ENCODE results near the gene MEP1A. TPM values are rescaled to one million over a fixed set of nuclear protein-coding genes. Genes with fewer than 3 reads are reported as not detected.
"Not testable (repeated sequence)": the region's sequence is repeated elsewhere in the genome, so short reads cannot be mapped to it uniquely, and the experiment has no call there.

MEP1A gene, protein sequence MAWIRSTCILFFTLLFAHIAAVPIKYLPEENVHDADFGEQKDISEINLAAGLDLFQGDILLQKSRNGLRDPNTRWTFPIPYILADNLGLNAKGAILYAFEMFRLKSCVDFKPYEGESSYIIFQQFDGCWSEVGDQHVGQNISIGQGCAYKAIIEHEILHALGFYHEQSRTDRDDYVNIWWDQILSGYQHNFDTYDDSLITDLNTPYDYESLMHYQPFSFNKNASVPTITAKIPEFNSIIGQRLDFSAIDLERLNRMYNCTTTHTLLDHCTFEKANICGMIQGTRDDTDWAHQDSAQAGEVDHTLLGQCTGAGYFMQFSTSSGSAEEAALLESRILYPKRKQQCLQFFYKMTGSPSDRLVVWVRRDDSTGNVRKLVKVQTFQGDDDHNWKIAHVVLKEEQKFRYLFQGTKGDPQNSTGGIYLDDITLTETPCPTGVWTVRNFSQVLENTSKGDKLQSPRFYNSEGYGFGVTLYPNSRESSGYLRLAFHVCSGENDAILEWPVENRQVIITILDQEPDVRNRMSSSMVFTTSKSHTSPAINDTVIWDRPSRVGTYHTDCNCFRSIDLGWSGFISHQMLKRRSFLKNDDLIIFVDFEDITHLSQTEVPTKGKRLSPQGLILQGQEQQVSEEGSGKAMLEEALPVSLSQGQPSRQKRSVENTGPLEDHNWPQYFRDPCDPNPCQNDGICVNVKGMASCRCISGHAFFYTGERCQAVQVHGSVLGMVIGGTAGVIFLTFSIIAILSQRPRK
- total RNA-seq (2014; rRNA removed; shearing (Covaris generic)): not detected in 2 replicates
- polyA plus RNA-seq (2015; cell fraction: cytosol; rRNA removed): not detected in 2 replicates
- not detected in 2 replicates for polyA plus RNA-seq (2015; cell fraction: nucleus; rRNA removed)

DNA sequence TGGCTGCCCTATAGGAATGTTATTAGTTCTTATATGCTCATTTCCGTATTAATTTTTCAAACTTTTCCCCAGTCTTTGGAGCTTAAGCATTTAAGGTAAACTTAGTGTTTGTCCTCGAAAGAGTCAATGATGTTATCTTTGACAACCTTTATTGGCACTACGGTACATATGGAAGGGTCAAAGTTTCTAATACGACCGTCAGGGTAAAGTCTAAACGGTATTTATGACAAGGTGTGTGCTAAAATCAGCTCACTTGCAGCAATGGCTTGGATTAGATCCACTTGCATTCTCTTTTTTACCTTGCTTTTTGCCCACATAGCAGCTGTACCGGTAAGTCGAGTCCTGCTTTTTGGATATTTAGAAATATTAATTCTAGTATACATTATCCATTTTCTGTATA is at the start of gene MEP1A:
TSS of gene MEP1A (plus strand) at position 252 of the 400 bp plus-strand sequence. CDS start at position 262, 10 bp downstream.
- DNase-seq (ENCODE audit: low read depth): no peak

DNA sequence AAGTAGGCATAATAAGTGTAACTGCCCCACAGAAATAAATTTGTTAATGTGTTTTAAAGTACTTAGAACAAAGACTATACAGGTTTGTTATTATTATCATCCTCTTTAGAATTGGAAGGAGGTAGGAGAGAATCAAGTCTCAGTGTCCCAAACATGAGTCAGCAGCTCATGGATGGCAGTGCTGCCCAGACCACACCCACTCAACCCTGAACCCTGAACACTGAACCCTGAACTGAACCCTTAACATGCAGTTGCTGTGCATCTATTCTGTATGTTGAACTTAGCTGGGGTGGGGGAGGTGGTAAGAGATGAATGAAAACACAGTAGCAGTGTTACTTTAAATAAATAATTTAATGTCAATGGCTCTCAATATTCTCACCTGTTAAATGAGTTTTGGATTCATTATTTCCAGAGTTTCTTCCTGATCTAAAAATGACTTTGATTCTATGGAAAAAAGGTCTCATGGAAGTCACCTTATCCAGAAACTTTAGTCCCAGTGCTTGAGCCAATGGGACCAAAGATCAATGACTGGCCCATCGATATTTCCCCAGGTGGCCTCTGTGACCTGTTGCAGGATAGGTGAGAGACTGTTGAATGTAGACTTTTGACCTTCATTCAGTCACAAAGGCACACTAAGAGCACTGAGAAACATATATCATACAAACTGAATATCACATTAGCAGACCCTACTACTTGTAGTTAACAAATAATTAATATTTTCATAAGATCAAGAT is 49.6 kb upstream of the MEP1A start:
- DNase-seq (ENCODE audit: low read depth): no peak

DNA sequence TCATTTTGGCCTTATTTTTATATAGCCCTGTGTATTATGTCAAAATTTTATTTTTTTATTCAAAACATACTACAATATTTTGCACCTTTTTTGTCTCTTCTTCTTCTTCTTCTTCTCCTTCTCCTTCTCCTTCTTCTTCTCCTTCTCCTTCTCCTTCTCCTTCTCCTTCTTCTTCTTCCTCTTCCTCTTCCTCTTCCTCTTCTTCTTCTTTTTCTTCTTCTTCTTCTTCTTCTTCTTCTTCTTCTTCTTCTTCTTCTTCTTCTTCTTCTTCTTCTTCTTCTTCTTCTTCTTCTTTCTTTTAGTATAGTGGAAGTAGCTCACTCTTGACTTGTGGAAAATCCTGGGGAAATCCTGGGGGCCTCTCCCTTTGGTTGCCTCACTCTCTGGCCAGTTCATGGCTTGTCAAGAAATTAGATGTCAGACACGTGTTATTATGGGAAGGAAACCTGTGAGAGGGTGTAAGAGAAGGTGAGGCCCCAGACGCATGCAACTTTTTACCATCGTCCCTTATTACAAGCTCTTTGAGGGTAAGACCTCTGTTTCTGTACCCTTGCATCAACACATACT is 48.9 kb upstream of the MEP1A start:
- DNase-seq (ENCODE audit: low read depth): not testable (repeated sequence)

DNA sequence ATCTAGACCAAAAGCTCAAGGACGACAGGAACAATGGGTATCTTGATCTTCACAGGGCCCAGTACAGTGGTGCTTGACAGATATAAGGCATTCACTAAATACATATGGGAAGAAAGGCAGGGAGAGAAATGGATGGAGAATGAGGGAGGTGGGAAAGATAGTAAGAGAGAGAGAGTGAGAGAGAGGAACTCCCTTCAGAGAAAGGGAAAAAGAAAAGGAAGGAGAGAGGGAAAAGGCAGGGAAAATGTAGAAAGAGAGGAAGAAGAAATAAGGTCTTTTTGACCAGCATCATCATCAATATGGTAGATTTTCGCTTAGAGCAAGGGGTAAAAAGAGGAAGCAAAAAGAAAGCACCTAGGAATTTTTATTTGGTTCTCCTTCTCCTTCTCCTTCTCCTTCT is 47.2 kb upstream of the MEP1A start:
- no peak for DNase-seq (ENCODE audit: low read depth)

DNA sequence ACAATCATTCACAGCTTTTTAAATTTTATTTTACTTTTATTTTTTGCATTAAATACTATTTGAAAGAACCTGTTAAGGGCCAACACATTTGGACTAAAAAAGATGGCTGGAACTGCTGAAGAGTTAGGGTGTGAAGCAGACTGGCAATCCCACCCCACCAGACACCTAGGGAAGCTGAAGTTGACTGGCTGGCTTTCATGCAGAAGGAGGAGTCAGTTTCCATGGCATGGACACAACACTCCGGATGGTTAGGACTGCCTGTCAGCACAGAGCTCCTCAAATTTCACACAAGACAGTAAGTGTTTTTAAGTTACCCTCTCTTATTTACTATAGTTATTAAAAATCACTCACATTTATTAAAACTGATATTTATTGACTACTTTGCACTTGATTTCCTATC is 46.5 kb upstream of the MEP1A start, which contains the start of gene ANKRD66:
TSS of gene ANKRD66 (plus strand) at position 238 of the 400 bp plus-strand sequence. CDS start 5,016 bp downstream, outside the sequence.
- no peak for DNase-seq (ENCODE audit: low read depth)

DNA sequence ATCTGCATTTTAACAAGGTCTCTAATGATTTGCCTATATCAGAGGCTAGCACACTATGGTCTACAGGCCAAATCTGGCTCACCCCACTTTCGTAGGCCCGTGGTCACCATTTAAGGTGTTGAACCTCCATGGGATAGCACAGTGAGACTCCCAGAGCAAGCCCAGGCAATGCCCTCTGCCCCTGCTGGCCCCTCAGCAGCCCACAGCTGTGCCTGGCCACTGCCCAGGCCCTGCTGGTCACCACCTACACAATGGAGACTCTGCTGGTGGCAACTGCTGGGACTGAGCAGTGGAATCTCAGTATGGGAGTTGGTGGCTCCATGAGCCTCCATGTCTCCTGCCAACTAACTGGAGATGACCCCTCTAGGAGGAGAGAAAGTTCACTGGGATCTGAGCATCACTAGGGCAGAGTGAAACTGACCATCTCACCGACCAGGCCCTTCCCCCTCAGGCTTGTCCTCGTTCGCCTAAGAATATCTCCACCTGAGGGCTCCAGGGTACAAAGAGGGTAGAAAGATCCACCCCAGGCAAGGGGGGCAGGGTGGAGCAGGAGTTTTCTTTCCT is 44.2 kb upstream of the MEP1A start:
- no peak for DNase-seq (ENCODE audit: low read depth)

DNA sequence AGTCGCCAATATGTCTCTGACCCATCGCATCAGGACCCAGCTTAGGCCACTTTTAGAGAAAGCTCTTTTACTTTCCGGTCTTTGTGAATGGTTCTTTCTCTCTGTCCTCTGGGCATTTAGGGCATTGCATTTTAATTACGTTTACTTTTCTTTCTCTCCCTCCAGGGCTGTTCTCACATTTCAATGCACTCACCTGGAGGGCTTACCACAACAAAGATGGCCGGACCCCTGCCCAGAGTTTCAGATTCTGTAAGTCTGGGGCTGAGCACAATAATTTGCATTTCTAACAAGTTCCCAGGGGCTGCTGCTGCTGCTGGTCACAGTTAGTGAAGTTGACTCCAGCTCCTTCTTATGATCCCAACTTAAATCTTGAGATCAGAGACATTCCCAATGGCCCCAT is 43.5 kb upstream of the MEP1A start:
- DNase-seq (ENCODE audit: low read depth): no peak

DNA sequence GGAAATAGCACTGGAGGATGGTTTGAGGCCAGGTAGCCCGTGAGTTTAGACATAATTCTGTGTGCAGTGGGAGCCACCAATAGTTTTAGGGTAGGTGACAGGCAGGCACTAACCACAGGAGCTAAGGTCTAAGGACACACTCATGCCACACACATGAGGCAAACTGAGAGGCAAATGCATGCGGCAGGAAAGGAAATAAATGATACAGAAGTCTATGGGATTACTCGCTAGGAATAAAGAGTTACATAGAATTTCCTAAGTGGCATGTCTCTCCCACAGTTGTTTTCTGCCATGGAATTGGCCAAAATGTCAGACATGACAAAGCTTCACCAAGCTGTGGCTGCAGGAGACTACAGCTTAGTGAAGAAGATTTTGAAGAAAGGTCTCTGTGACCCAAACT is 41.5 kb upstream of the MEP1A start:
- no peak for DNase-seq (ENCODE audit: low read depth)

DNA sequence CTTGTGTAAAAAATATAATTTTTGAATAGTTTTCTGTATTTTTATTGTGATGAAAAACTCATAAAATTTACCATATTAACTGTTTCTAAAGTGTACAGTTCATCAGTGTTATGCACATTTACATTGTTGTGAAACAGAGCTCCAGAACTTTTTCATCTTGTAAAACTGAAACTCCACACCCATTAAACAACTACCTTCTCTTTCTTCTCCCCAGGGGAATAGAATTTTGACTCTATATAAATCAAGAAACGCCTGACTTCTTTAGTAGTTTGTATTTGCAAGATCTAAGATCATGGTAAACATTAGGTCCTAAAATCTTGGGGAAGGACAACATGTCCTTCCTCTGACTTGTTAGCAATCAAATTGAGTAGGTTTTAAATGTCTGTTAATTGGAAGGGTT is 37.3 kb upstream of the MEP1A start:
- no peak for DNase-seq (ENCODE audit: low read depth)

DNA sequence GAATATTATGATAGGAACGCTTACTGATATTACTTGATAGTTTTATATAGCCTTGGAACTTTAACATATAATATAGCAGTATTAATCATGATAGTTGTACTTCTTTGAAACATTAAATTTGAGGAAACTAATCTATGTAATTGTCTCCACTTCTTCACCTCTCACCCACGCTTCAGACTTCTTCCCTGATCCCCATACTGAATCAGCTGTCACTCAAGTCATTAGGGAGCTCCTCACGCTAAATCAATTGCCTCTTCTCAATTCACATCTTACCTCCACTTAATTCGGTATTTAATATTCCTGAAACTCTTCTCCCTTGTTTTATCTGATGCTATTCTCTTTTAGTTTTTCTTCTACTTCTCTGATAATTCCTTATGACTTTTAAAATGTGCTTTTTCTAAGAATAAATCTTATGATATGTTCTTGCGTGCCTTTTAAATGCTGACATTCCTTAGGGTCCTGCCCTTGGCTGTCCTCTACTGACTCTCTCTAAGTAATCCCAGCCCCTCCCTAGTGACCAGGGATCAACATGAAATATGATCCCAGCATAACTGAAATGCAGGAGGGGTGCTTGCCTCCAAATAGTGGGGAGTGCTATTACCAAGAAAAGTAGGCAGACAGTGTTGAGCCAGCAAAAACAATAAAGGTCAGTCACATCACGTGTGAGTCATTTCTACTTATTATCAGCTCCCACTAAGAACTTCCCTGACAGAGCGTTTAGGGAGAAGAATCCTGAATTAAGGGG is 36.5 kb upstream of the MEP1A start:
- DNase-seq (ENCODE audit: low read depth): peak; percentile 62

DNA sequence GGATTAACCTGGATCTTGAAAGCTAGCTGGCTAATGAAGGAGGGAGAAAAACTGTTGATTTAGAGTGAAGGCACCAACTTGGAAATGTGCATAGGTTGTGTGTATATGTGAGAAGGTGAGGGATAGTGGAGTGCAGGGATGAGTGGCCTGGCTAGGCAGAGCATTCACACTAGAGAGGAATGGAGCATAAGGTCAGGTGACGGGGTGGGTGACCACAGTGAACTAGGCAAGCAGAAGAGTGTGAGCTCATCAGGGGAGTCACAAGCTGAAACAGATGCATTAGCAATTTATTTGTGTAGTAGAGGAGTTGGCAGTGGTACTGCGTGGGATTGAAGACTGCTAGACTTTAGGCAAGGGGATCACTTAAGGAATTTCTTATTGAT is 36.0 kb upstream of the MEP1A start:
- peak; percentile 48 for DNase-seq (ENCODE audit: low read depth)

DNA sequence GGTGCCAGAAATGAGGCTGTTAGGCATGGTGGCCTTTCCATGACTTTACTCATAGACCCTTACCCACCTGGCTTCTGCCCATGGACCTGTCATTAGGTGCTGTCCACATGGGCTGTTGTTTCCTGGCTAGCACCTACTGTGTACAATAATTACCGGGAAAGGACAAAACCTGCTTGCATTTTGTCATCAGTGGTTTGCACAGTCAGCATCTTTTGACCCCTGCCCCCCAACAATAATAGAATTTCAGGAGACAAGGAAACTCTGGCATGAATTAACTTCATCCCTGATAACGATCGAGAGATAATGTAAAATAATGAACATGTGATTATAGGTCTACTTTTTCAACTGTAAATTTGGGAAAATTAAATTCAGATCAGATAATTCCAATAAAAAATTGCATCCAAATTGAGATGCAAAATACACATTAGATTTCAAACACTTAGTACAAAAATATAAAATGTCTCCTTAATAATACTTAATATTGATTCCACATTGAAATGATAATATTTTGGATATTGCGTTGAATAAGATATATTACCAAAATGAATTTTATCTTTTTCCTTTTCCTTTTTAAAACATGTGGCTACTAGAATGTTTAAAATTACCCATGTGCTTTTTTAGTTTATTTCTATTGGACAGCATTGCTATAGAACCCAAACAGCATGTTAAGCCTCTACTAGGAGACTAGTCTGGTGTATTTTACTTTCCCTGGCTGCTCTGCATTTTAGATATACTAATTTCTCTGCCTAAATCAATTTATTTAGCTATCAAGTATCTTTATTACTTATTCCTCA is 34.0 kb upstream of the MEP1A start:
- no peak for DNase-seq (ENCODE audit: low read depth)

DNA sequence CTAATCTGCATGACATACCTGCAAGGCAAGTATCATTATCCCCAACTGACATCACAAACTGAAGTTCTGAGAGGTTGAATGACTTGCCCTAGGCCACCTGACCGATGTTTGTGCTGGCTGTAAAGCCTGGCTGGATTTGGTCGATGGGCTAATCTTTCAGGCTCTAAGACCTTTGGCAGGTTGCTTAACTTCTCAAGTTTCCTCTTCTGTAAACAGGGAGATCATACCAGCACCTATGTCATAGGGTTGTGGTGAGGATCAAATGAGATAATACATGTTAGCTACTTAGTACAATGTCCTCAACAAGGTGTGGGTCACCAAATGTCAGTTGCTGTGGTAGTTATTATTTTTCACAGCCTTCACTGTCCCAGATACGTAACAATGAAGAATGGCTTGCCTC is 32.3 kb upstream of the MEP1A start:
- no peak for DNase-seq (ENCODE audit: low read depth)

DNA sequence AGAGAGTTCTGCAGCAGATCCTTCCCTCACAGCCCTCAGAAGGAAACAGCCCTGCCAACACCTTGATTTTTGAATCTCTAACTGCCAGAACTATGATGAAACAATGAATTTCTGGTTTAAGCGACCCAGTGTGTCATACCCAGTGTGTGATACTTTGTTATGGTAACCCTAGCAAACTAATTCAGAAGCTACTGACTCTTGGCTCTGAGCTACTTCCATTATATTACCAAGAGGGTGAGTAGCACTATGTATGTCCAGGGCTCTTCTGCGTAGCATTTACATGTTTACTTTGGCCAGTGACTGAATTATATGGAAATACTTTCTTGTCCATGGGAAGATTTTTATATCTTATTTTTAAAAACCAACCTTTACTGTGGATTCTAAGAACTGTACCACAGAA is 29.7 kb upstream of the MEP1A start:
- DNase-seq (ENCODE audit: low read depth): peak; percentile 8

DNA sequence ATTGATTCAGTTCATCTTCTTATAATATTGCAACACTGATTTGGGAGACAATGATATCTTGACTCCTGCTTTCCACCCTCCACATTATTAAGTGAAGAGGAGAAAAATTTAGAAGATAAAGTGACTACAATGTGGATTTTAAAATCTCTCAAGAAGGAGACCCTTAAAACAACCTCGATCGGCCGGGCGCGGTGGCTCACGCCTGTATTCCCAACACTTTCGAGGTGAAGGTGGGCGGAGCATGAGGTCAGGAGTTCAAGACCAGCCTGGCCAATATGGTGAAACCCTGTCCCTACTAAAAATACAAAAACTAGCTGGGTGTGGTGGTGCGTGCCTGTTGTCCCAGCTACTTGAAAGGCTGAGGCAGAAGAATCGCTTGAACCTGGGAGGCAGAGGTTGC is 28.9 kb upstream of the MEP1A start:
- DNase-seq (ENCODE audit: low read depth): not testable (repeated sequence)

DNA sequence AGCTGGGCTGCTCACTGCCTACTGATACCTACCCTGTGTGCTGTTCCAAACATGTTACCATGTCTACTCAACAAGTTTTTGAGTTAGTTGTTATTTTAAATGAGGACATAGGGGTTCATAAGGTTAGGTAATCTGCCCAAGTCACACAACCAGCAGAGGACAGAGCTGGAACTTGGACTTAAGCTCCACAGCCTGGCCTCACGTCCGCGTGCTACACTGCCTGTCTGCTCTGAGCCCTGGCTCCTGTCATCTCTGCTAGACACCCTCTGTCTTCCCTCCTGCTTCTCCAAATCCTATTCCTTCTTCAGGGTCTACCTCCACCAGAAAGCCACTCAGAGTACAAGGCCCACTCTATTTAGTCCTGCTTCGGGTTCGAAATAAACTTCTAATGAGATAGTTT is 28.2 kb upstream of the MEP1A start:
- no peak for DNase-seq (ENCODE audit: low read depth)

DNA sequence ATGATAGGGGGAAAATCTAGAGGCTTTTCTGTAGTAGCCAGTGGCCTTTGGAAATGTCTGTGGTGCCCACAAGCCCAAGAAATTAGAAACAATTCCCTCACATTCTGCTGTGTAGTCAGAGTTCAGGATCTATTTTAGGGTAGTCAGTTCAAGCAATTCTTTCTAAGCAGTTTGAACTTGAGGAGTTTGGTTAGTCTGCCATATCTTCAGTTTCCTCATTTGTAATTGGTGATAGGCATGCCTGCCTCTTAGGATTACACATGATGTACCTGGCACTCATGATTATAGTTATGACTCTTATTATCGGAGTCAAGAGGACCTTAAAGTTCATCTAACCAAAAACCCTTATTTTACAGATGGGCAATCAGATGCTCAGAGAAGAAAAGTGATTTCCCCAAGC is 21.2 kb upstream of the MEP1A start:
- no peak for DNase-seq (ENCODE audit: low read depth)

DNA sequence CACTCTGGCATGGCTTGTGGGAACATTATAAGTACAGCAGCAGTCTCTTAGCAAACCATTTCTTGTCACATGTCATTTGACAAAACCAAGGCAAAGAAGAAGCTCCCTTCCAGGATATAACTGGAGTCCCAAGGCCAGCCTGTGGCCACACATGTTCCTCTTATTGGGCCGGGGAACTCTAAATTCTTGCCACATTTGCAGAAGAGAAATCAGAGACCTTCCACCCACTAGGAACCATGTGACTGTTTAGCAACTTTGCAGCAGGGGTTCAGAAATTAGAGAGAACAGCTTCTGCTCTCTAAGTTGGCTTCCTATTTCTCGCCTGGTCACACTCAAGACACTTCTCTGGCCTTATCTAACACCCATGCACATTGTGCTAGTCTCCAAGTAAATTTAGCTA is 20.4 kb upstream of the MEP1A start:
- no peak for DNase-seq (ENCODE audit: low read depth)

DNA sequence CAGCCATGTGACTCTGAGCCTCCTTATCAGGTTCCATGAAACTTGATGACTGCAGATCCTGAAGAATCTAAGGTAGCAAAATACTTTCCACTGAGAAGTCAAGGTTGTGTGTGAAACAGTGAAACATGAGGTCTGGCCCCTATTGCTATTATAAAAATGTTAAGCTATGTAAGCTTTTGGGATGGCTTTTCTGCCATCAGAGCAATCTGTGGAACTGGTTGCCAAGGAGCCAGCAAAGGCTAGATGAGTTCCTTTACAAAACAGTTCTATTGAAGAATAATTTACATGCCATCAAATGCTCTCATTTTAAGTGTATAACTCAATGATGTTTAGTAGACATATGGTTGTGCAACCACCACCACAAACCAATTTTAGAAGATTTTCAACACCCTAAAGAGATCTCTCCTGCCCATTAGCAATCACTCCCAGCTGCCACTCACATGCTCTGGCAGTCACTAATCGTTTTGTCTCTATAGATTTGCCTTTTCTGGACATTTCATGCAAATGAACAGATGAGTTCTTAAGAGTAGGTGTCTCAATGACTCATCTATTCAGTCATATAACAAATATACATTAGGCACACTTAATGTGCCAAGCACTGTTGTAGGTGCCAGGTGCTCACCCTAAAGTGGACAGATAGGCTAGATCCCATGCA is 19.9 kb upstream of the MEP1A start:
- no peak for DNase-seq (ENCODE audit: low read depth)
